Measurements from ENCODE around the gene LMO1. TPM values are rescaled to one million over a fixed set of nuclear protein-coding genes. Genes with fewer than 3 reads are reported as not detected.

Gene LMO1
- total RNA-seq, 1 experiment from 2014 or later: not detected

DNA sequence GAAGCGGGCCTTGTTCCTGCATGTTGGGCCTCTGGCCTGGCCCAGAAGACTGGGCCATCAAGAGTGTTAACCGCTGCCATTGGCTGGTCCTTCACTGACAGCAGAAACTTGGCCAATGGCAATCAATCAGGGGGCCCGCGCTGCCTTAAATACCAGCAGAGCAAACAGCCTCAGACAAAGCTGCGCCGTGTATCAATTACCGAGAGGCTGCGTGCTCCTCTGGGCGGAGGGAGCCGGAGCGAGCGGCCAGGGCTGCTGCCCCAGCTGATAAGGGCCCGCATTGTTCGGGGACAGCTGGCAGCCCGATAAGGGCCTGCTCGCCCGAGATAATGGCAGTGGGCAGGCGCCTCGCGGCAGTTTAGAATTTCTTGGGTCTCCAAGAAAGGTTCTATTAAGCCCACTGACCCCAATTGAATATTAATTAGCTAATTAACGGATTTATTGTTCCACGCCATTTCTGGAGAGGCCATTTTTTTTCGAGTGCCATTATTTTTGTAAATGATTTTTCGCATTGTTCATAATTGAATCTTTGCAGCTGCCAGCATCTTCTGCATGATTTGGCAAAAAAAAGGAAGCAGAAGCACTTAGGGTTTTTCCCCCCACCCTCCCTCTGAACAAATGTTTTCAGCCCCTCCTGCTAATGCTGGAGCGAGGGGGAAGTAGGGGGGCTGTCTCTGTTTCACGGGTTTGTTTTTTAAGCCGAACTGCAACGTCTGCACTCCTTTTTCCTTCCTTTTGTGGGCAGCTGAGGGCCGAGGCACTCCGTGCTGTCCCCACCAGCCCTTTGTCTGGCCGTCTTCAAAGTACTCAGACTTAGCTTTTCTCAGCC is 57.2 kb downstream of the LMO1 start:
- BruUV-seq (replicated peaks): no TSS peak
- H3K4me3 Mint-ChIP-seq (ENCODE audit: unreplicated experiment): no peak overlapping the region
- no peak for TF ChIP-seq CTCF (IDR thresholded peaks at IDR 0.05; ENCODE audit: unreplicated experiment)
- H3K9me3 Mint-ChIP-seq (ENCODE audit: unreplicated experiment): no peaks in the 10 kb centered on the region
- intact Hi-C loops (cut with micrococcal nuclease): no loop called here
- no peaks in the 10 kb centered on the region for H3K4me1 Mint-ChIP-seq (ENCODE audit: insufficient read depth, unreplicated experiment)
- ChIA-PET POLR2A (no interaction called here), CTCF (interaction anchor here (0.6 to 11.6 kb wide), 7 partner anchors 12 to 385 kb away, joined by 3 to 101 read pairs (median 4); no protein-coding TSS in a partner anchor)
- no peaks in the 10 kb centered on the region for H3K36me3 Mint-ChIP-seq (ENCODE audit: insufficient read depth, unreplicated experiment)
- no peak for DNase-seq (ENCODE audit: unreplicated experiment)
- H3K27me3 Mint-ChIP-seq (ENCODE audit: insufficient read depth, unreplicated experiment): peaks cover 14% of the 10 kb centered on the region
- H3K27ac Mint-ChIP-seq (ENCODE audit: low read depth, unreplicated experiment): no peak overlapping the region

DNA sequence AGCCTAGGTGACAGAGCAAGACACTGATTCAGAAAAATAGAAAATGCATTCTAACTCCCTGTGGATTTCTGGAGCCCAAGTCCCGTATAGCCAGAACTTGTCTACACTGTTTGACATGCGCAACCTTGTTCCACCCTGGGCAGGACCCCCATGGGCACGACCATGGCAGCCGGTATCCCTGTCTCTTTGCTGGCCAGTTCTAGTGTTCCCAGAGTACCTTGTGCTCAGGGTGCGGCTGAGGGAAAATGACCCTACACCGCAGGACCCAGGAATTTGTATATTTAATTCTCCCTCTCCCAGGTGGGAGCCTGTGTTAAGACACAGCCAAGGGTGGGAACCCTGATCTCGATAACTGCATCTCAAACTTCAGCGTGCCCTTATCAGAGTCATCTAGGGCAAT is 58.1 kb downstream of the LMO1 start:
- no peak for TF ChIP-seq CTCF (IDR thresholded peaks at IDR 0.05; ENCODE audit: unreplicated experiment)
- Mint-ChIP-seq H3K4me3 (ENCODE audit: unreplicated experiment) (no peak overlapping the region), H3K27me3 (ENCODE audit: insufficient read depth, unreplicated experiment) (peaks cover 14% of the 10 kb centered on the region), H3K27ac (ENCODE audit: low read depth, unreplicated experiment) (no peak overlapping the region), H3K36me3 (ENCODE audit: insufficient read depth, unreplicated experiment) (no peaks in the 10 kb centered on the region), H3K4me1 (ENCODE audit: insufficient read depth, unreplicated experiment) (no peaks in the 10 kb centered on the region), H3K9me3 (ENCODE audit: unreplicated experiment) (no peaks in the 10 kb centered on the region)
- DNase-seq (ENCODE audit: unreplicated experiment): no peak
- POLR2A ChIA-PET: no interaction called here
- CTCF ChIA-PET: interaction anchor here (11.6 kb wide), 1 partner anchor 11 kb away, joined by 101 read pairs; no protein-coding TSS in a partner anchor
- intact Hi-C loops (cut with micrococcal nuclease): no loop called here
- no TSS peak for BruUV-seq (replicated peaks)

DNA sequence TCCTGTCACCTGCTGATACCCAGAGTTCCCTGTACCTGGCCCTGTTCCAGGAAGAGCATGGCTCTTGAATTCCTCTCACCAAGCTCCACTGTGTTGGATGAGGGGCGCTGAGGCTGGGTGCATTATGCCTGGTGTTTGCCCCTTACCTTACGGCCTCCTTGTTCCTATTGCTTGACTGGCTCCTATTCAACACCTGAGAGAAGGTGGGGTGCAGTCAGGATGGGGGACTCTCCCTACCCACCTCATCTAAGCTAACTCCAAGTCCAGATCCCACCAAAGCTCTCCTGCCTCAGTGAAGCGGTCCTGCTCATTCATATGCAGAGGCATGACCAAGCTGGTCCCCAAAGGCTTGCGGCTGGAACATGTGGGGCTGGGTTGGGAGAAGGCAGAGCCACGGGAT is 59.1 kb downstream of the LMO1 start:
- BruUV-seq (replicated peaks): no TSS peak
- CTCF ChIA-PET: interaction anchor here (0.6 to 11.6 kb wide), 6 partner anchors 10 to 1761 kb away, joined by 3 to 101 read pairs (median 4); no protein-coding TSS in a partner anchor
- no peak for TF ChIP-seq CTCF (IDR thresholded peaks at IDR 0.05; ENCODE audit: unreplicated experiment)

DNA sequence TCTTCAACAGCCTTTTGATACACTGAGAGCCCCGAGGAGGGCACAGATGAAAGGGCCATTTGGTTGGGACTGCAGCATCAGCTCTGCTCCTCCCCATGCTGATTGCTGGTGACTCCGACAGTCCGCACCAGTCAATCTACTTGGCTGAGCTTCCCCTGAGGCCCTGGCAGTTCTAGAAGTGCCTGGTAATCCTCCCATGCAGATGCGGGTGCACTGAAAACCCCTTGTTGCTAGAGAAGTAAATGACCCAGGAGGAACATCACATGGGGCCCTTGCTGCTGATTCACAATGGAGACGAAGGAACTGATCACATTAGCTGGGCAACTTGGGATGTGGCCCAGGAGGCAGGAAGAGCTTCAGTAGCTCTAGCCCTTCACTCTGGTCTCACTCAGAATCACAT is 59.7 kb downstream of the LMO1 start:
- POLR2A ChIA-PET: no interaction called here
- H3K4me3 Mint-ChIP-seq (ENCODE audit: unreplicated experiment): no peak overlapping the region
- no peak for DNase-seq (ENCODE audit: unreplicated experiment)
- no peaks in the 10 kb centered on the region for H3K4me1 Mint-ChIP-seq (ENCODE audit: insufficient read depth, unreplicated experiment)
- H3K27ac Mint-ChIP-seq (ENCODE audit: low read depth, unreplicated experiment): no peak overlapping the region
- H3K36me3 Mint-ChIP-seq (ENCODE audit: insufficient read depth, unreplicated experiment): no peaks in the 10 kb centered on the region
- no peaks in the 10 kb centered on the region for H3K9me3 Mint-ChIP-seq (ENCODE audit: unreplicated experiment)
- no TSS peak for BruUV-seq (replicated peaks)
- CTCF ChIA-PET: interaction anchor here (0.6 to 11.6 kb wide), 7 partner anchors 9 to 1282 kb away, joined by 3 to 101 read pairs (median 4); no protein-coding TSS in a partner anchor
- intact Hi-C loops (cut with micrococcal nuclease): no loop called here
- H3K27me3 Mint-ChIP-seq (ENCODE audit: insufficient read depth, unreplicated experiment): peaks cover 25% of the 10 kb centered on the region
- TF ChIP-seq CTCF (IDR thresholded peaks at IDR 0.05; ENCODE audit: unreplicated experiment): no peak

More for the DNA sequence above, 59.1 kb downstream of the LMO1 start:
- Mint-ChIP-seq H3K9me3 (ENCODE audit: unreplicated experiment) (no peaks in the 10 kb centered on the region), H3K36me3 (ENCODE audit: insufficient read depth, unreplicated experiment) (no peaks in the 10 kb centered on the region), H3K4me3 (ENCODE audit: unreplicated experiment) (no peak overlapping the region), H3K27me3 (ENCODE audit: insufficient read depth, unreplicated experiment) (peaks cover 20% of the 10 kb centered on the region), H3K27ac (ENCODE audit: low read depth, unreplicated experiment) (no peak overlapping the region), H3K4me1 (ENCODE audit: insufficient read depth, unreplicated experiment) (no peaks in the 10 kb centered on the region)
- intact Hi-C loops (cut with micrococcal nuclease): no loop called here
- POLR2A ChIA-PET: interaction anchor here (0.7 kb wide), 1 partner anchor 361 kb away, joined by 3 read pairs; no protein-coding TSS in a partner anchor
- no peak for DNase-seq (ENCODE audit: unreplicated experiment)
